Right renal pelvis (tissue), 4 donors: ENCODE measurements around the gene ULK1. TPM values are rescaled to one million over a fixed set of nuclear protein-coding genes. Genes with fewer than 3 reads are reported as not detected.

Experiments used
- DNase-seq, 4 donors: peaks; one replicate each; pipeline ENCODE4 v3.0.0-alpha.2; 2013; ENCODE audit warnings: low read depth in 4 of 4, low spot score in 3 of 4, missing footprints in 1 of 4
- polyA plus RNA-seq, 4 donors: library from polyadenylated mRNA; unstranded; fragments of 120-200 nt; gene quantifications; one replicate each; pipeline ENCODE4 v1.2.1, GENCODE V29; 2013; ENCODE audit not compliant: insufficient read length in 4 of 4

Gene ULK1
- polyA plus RNA-seq: 10 to 100 TPM; 23.1 to 35.0 (median 28.0) TPM

DNA sequence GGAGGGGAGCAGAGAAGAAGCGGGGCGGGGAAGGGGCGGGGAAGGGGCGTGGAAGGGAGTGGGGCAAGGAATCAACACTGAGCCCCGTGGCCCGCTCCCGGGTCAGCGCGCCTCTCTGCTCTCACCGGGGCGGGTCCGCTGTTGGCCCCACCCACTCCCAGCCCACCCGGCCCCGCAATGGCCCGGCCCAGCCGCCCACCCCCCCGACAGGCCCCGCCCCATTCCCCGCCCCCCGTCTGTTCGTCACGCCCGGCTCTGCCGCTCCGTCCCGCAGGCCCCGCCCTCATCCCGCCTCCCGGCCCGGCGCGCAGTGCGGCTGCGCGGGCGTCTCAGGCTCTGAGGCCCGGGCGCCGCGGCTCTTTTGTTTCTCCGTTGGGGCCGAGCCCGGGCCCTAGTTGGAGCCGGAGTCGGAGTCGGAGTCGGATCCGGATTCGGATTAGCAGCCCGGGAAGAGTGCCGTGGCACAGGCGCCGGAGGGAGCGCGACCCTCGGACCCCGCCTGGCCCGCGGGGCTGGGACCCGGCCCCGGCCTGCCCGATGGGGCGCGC, at the start of gene ULK1:
TSS of gene ULK1 (plus strand) at position 310 of the 548 bp plus-strand sequence. CDS start 380 bp downstream, outside the sequence.
- peak; percentile 78 to 84 (median 80) for DNase-seq

DNA sequence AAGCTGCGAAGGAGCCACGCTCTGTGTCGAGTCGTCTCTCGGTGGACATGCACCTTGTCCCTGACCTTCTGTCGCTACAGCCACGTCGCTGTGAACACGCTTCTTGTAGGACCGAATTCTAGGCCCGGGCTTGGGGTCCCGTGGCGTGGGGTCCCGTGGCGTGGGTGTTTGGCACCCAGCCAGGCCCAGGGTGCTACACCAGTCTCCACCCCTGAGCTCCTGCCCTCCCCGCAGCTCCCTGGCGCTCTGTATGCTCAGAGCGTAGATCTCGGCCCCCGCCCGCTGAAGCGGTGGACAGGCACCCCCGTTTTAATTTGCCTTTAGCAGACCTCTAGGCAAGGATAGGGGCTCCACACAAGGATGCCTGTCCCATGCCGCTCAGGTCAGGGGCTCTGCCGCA, 49.8 kb upstream of the ULK1 start:
- no peak for DNase-seq

DNA sequence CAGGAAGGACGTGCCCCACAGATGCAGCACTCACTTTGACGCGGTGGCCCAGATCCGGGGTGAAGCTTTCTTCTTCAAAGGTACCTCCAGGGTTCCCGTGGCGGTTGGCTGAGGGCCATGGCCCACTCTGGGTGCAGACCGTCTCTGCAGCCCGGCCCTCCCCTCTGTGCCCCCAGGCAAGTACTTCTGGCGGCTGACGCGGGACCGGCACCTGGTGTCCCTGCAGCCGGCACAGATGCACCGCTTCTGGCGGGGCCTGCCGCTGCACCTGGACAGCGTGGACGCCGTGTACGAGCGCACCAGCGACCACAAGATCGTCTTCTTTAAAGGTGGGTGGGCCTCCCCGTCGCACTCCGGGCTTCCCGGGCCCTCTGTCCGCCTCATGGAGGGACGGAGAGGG, 49.3 kb upstream of the ULK1 start:
- no peak for DNase-seq

DNA sequence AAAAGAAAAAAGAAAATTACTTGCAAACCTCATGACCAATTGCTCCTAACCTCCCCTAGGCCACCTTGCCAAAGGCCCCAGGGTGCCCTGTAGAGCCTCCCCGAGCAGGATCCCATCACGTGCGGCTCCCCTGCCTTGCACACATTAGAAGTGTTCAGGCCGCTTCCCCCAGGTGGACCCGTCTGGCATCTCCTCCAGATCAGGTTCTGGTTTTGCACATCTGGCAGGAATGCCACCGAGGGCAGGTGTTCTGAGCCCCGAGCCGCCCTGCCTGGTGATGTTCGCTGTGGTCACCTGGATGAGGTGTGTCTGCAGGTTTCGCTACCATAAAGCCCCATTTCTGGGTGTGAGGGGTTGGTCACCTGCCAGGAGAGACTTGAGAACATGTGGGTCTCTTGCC, 47.0 kb upstream of the ULK1 start:
- DNase-seq: no peak

DNA sequence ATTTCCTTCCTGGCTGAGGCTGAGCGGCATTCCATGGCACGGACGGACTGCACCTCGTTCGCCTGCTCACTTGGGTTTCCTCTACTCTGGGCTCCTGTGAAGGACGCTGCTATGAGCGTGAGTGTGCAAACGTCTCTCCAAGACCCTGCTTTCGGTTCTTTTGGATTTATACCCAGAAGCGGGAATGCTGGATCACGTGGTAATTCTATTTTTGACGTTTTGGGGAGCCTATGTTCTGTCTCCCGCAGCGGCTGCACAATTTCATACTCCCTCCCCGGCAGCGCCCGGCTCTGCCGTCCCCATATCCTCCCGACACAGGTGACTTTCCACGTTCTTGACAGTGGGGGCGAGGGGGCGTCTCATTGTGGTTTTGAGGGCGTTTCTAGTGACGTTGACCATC, 45.7 kb upstream of the ULK1 start:
- no peak for DNase-seq

DNA sequence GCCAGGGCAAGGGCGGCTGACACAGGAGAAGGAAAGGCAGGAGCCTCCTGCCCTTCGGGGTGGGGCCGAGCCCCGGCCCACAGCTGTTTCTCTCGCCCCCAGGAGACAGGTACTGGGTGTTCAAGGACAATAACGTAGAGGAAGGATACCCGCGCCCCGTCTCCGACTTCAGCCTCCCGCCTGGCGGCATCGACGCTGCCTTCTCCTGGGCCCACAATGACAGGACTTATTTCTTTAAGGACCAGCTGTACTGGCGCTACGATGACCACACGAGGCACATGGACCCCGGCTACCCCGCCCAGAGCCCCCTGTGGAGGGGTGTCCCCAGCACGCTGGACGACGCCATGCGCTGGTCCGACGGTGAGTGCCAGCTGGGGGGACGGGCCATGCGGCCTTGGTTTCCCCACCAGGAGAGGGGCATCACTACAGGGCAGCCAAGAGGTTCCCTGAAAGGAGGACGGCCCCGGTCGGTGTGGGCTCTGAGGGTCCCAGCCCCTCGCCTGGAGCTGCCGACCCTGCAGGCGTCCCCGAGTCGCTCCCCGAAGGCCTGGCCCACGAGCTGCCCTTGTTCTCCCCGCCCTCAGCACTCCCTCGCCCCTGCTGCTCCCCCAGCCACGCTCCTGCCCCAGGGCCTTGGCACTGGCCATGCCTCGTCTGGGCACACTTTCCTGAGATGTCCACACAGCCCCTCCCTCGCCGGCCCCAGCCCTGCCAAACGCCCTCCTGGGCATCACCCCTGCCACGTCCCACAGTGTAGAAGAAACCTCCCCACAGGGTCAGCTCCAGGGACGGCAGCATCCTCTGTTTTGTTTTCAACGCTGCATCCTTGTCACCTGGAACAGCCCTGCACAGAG, 44.5 kb upstream of the ULK1 start:
- DNase-seq: no peak

DNA sequence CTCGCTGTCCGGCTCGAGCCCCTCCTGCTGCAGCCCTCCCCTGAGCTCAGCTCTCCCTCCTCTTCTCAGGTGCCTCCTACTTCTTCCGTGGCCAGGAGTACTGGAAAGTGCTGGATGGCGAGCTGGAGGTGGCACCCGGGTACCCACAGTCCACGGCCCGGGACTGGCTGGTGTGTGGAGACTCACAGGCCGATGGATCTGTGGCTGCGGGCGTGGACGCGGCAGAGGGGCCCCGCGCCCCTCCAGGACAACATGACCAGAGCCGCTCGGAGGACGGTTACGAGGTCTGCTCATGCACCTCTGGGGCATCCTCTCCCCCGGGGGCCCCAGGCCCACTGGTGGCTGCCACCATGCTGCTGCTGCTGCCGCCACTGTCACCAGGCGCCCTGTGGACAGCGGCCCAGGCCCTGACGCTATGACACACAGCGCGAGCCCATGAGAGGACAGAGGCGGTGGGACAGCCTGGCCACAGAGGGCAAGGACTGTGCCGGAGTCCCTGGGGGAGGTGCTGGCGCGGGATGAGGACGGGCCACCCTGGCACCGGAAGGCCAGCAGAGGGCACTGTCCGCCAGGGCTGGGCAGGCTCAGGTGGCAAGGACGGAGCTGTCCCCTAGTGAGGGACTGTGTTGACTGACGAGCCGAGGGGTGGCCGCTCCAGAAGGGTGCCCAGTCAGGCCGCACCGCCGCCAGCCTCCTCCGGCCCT, 43.4 kb upstream of the ULK1 start:
- no peak for DNase-seq

DNA sequence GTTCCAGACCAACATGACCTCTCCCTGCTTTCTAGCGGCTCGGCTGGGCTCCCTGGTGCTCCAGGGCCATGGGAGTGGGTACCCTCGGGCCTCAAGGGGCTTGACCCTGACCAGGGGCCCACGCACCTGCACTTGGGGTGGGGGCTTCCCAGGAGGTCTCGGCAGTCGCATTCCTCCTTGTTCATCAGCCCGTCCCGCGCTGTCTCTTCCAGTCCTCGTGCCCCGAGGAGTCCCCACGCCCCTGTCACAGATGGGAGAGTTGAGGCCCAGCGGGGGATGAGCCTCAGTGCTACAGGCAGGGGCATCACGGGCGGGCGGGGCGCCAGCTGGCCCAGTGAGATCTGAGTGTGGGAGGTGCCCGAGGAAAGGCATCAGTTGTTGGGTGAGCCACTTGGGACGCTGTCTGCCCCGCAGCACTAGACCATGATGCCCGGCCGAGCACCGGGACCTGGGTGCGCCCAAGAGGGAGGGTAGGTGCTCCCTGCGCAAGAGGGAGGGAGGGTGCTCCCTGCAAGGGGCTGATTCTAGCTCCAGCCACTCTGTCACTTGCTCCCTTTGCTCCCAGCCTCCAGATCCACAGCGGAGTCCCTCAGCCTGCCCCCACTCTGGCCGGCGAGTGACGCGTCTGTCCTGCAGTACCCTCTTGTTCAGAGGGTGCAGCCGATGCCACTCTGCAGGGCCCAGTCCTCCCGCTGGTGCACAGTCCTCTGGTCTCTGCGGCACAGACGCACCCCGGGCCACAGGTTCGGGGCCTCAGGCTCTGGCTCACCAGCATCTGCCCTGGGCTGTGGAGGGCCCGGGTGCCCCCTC, 42.5 kb upstream of the ULK1 start:
- DNase-seq: no peak

DNA sequence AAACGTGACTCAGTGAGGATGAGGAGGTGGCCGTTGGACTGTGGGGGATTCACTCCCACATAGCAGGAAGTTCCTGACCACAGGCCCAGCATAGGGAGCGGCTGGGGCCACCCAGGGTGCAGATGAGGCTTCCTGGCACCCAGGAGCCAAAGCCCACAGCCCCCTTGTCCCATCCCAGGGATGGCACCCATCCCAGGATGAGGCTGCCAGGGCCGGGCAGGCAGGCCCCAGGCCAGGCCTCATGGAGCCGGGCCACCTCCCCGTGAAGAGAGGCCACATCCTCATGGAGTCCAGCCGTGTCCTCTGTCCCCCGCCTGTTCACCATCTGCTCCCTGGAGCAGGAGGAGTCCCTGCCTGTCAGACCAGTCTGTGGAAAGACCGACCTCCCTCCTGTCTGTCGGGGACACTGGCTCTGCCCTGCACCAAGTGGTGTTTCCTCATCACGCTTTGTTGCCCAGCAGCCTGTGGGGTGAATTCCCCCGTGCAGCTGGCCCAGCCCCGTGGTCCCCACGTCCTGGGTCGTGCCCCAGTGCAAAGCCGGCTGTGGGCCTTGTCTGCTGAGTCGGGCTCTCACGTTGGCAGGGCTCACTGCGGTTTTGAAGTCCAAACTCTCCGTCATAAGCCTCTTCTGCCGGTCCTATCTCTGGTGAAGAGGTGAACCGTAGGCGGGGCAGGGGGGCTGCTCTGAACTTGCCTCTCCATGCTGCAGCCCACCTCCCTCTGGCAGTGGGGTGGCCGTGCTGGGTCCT, 41.7 kb upstream of the ULK1 start:
- no peak for DNase-seq

DNA sequence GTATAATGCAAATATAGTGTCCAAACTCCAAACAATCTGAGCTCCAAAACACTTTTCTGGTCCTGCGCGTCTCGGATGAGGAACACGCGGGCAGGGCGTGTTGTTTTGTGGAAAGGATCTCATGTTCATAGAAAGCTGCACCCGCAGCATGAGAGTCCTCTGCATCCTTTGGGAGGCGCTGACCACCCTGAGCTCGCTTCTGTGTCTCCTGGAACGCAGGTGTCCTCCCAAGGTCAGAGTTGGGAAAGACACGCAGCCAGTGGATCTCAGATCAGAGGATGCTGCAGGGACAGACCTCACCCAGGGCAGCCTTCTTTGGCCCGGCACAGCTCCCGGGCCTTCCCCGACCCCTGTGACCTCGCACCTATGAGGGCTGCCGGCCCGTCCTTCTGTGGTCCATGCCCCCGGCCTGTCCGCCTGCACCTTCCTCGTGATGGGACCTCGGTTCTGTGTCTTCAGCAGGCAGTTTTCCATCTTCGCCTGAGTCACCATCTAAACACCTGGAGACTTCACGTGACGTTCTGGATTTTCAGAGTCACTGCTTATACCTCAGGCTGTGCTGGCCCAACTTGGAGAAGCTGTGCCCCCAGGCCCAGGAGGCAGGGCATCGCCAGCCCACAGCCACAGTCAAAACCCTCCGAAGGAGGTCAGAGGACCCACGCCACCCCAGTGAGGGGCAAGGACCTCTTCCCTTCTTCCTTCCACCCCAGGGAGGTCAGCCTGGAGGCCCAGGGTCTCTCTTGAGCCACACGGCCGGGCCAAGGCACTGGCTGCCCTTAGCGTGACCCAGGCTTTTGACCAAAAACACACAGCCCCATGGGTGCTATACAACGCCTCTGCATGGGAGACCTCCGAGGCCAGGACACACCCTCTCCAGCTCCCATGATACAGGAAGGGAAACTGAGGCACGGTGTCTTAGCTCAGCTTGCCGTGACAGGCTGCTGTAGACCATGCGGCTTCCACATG, 40.3 kb upstream of the ULK1 start:
- no peak for DNase-seq

DNA sequence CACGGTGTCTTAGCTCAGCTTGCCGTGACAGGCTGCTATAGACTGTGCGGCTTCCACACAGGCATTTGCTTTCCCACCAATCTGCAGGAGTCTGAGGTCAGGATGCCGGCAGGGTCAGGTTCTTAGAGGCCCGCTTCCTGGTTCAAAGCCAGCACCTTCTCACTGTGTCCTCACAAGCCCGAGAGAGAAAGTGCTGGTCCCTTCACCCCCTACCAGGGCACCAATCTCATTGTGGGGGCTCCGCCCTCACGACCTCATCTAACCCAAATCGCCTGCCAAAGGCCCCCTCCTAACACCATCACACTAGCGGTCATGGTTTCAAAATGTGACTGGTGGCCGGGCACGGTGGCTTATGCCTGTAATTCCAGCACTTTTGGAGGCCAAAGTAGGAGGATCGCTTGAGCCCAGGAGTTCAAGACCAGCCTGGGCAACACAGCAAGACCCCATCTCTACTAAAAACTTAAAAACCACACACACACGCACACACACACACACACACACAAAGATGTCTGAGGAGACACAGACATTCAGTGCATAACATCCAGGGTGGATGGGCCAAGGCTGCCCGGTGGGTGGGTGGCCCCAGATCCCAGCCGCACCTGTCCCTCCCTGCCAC, 39.5 kb upstream of the ULK1 start:
- DNase-seq: no peak

DNA sequence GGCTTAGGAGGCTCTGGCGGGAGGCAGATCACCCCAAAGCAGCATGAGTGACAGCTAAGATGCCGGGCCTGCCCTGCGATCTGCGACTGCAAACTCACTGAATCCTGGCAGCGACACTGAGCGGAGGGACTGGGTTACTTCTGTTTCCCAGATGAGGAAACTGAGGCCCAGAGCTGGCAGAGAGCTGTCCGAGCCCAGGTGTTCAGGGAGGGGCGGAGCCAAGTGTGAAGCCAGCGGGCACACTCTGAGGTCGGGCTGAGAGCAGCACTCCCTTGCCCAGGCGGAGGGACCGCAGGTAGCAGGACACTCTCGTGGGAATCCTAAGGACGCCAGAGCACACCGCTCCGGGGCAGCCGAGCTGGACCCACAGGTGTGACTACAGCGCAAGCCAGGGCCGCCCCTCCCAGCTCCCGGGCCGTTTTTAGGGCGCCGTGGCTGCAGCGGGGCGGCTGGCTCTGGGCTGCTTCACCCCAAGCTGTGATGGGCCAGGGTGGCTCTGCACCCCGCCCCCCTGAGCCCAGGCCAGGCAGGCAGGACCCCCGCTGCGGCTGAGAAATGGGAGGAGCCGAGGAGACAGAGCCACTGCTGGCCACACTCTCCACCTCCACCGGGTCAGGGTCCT, 38.8 kb upstream of the ULK1 start:
- no peak for DNase-seq

DNA sequence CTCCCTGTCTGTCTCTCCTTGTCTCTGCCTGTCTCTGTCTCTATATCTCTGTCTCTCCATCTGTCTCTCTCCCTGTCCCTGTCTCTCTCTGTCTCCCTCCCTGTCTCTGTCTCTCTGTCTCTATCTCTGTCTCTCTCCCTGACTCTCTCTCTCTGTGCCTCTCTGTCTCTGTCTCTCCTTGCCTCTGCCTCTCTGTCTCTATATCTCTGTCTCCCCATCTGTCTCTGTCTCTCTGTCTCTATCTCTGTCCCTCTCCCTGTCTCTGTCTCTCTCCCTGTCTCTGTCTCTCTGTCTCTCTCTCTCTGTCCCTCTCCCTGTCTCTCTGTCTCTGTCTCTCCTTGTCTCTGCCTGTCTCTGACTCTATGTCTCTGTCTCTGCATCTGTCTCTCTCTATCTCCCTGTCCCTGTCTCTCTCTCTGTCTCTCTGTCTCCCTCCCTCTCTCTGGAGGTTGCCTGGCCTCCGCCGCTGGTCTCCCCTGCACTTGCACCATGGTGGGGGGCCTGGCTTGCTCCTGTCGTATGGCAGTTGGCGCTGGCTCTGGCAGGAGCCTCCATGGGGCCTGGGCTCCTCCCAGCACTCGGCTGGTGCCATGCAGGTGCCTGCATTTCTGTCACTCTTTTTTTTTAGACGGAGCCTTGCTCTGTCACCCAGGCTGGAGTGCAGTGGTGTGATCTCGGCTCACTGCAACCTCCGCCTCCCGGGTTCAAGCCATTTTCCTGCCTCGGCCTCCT, 37.9 kb upstream of the ULK1 start:
- no peak for DNase-seq

DNA sequence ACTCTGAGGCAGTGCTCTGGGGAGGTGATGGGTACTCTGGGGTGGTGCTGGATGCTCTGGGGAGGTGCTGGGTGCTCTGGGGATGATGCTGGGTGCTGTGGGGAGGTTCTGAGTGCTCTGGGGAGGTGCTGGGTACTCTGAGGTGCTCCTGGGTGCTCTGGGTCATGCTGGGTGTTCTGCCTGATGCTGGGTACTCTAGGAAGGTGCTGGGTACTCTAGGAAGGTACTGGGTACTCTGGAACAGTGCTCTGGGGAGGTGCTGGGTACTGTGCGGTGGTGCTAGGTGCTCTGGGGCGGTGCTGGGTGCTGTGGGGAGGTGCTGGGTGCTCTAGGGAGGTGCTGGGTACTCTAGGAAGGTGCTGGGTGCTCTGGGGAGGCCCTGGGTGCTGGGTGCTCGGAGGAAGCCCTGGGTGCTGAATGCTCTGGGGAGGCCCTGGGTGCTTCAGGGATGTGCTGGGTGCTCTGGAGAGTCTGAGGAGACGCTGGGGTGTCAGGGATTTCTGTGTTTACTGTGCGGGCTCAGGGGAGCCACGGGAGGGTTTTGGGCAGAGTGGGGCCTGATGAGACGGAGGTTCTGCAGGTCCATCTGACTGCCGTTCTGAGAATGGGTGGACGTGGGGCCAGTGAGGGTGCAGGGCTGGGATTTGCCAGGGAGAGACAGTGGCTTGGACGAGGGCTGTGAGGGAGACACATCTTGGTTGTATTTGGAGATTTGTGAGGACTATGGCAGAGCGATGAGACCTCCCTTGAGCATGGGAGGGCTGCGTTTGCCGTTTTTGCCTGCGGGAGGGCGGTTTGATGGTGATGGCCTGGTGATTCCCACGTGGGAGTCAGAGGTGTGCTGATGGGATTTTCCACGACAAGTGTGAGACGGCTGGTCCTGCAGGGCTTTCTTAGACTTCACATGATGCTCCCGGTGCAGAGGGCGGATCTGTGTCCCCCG, 36.2 kb upstream of the ULK1 start:
- no peak for DNase-seq

DNA sequence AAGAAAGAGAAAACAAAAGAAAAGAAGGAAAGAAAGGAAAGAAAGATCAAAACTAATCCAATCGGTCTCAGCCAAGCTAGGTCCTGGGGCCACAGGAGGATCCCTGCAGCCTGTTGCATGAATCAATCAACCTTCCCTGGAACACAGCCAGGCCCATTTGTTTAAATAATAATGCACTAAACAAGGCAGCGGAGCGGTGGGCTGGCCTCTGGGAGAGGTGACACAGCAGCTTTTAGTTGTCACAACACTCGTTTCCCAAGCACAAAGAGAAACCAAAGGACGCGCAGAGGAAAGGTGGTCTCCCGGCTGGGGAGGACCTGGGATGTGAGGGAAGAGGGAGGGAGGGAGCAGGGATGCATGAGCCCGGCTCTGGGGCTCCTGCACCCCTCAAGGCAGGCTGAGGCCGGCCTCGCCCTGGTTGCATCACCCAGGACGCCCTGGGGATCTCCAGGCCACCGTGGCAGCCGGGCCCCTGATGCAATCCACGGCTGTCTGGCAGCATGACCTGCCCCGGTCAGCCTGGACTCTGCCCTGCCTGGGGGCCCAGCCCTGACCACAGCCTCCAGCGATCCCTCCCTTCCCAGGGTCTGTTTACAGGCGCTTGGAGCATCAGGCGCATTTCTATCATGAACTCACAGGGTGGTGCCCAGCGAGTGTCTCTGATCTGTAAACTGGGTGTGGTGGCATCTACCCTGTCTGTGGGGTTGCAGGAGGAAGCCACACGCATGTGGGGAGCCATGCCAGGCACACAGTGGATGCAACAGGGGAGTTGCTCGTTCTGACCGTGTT, 33.8 kb upstream of the ULK1 start:
- DNase-seq: peak in 3 of 4 donors; percentile 23 to 36 (median 29)
